CD4-positive, alpha-beta T cell (primary cell): ENCODE data around the gene GLI2. TPM values are rescaled to one million over a fixed set of nuclear protein-coding genes. Genes with fewer than 3 reads are reported as not detected.

ENCODE experiments used
- ATAC-seq: fragments of 200-7000 bp; cut with Tn5 transposase; one replicate; pipeline ENCODE4 v1.10.0; 2022; ENCODE audit warnings: mild to moderate bottlenecking; ENCODE audit not compliant: poor library complexity
- CTCF ChIA-PET: fragments of 350-600 bp; sonication (Branson Sonifier 250); formaldehyde crosslinking; loops from one replicate; lab custom pipeline; 2021; ENCODE audit warnings: antibody characterized with exemption, inconsistent platforms; lab: Charles Lee
- POLR2A ChIA-PET: fragments of 350-600 bp; sonication (Branson Sonifier 250); formaldehyde crosslinking; loops from one replicate; lab custom pipeline; 2021; ENCODE audit warnings: antibody characterized with exemption, inconsistent platforms; lab: Charles Lee
- DNase-seq, 14 experiments: peaks; one replicate each; pipeline ENCODE4 v3.0.0-alpha.2; 2013 to 2020; ENCODE audit warnings: mixed read lengths in 2 of 14
- H3K27ac ChIP-seq, 2 donors: one replicate each; pipeline versions ENCODE4 v1.5.1 to v1.7.0; 2013; ENCODE audit warnings: low read length in 2 of 2, low read depth in 1 of 2, mild to moderate bottlenecking in 1 of 2
- H3K27me3 ChIP-seq, 2 experiments: 1 replicate in 1 of 2; 2 replicates in 1 of 2; pipeline versions ENCODE4 v1.6.1 to v1.7.0; 2013; ENCODE audit warnings: low read length in 2 of 2, control low read depth in 1 of 2, mild to moderate bottlenecking in 1 of 2, moderate library complexity in 1 of 2; ENCODE audit not compliant: insufficient read depth in 2 of 2, control insufficient read depth in 1 of 2
- H3K36me3 ChIP-seq: one replicate; pipeline ENCODE4 v1.6.1; 2013; ENCODE audit warnings: low read length, control low read depth; ENCODE audit not compliant: insufficient read depth
- H3K4me1 ChIP-seq: one replicate; pipeline ENCODE4 v1.6.1; 2013; ENCODE audit warnings: low read length, control low read depth; ENCODE audit not compliant: insufficient read depth
- H3K4me3 ChIP-seq: one replicate; pipeline ENCODE4 v1.5.1; 2013; ENCODE audit warnings: mild to moderate bottlenecking, low read length, moderate library complexity
- H3K9me3 ChIP-seq, 2 experiments: 1 replicate in 1 of 2; 2 replicates in 1 of 2; pipeline versions ENCODE4 v1.6.1 to v1.7.0; 2013; ENCODE audit warnings: low read length in 2 of 2, mild to moderate bottlenecking in 2 of 2, control low read depth in 1 of 2, moderate library complexity in 1 of 2; ENCODE audit not compliant: control insufficient read depth in 1 of 2, insufficient read depth in 1 of 2
- H3K27ac Mint-ChIP-seq: one replicate; pipeline ENCODE4 v1.8.0; 2020; ENCODE audit warnings: mixed read lengths
- H3K27me3 Mint-ChIP-seq: one replicate; pipeline ENCODE4 v1.8.0; 2021; ENCODE audit warnings: mixed read lengths
- H3K36me3 Mint-ChIP-seq: one replicate; pipeline ENCODE4 v1.8.0; 2021; ENCODE audit warnings: low read depth, mixed read lengths
- H3K4me1 Mint-ChIP-seq: one replicate; pipeline ENCODE4 v1.8.0; 2021; ENCODE audit warnings: low read depth, mixed read lengths
- H3K4me3 Mint-ChIP-seq: one replicate; pipeline ENCODE4 v1.8.0; 2020; ENCODE audit warnings: mild to moderate bottlenecking, mixed read lengths
- H3K9me3 Mint-ChIP-seq: one replicate; pipeline ENCODE4 v1.8.0; 2020; ENCODE audit warnings: mixed read lengths
- intact Hi-C, 2 experiments: fragments of 100-400 bp; cut with DNase I in 1 of 2; cut with micrococcal nuclease in 1 of 2; formaldehyde crosslinking; loops; one replicate each; pipeline versions ENCODE4 v1.15.1 to v1.9.0; 2023 to 2025; cut with DNase I, micrococcal nuclease
- total RNA-seq, 174 experiments: library from RNA in 2 of 174; stranded (reverse) in 2 of 174; gene quantifications; one replicate each; pipeline ENCODE4 v1.2.3 and lab custom pipeline; 2021 to 2026
- TF ChIP-seq, protein P1 (sequence below): fragments of 200-600 bp; IDR thresholded peaks from one replicate; pipeline ENCODE4 v1.8.0; 2022; ENCODE audit warnings: antibody characterized with exemption, mild to moderate bottlenecking

Gene GLI2
- total RNA-seq, 2 experiments from 2014 or later = not detected

DNA sequence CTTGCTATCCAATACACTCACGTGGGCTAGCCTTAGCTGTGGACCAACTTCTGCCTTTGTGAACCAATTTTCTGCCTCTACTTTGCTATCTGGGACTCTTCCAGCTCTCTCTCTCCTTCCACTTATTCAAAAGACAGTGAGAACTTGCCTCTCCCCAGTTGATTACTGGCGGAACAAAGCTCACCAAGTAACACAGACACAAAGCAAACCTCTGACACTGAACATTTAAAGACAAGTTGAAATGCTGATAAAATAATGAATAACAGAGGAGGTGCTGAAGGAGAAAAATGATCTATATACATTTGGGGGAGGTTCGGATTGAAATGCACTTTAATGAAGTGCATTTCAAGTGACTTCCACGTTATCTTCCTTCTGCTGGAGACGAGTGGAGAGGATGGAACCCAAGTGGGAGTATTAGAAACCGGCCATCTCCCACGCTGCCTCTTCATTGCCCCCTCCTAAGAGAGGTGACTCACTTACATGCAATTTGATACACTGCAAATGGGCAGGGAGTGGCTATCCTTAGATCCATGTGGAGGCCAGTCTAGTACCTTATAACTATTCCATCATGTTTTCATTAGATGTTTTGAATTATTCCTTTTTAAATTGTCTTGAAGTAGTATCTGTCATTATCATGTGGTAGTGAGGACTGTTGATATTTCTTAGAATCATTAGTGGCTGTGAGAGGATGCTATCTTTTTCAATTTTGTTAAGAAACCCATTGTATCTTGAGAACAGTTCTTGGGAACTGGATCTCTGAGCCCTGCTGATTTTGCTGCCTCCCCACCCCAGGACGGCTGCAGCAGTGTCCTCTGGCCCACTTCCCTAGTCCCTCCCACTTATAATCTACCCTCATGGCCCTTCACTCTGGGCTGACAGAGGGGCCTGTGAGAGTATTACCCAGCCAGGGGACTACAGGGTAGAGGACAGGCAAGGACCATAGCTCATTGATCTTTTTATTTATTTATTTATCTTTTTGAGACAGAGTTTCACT is 6.0 kb upstream of the GLI2 start:
- H3K4me1 ChIP-seq = no peaks in the 10 kb centered on the region
- no peak overlapping the region for H3K4me3 Mint-ChIP-seq
- CTCF ChIA-PET = no interaction called here
- H3K4me1 Mint-ChIP-seq = no peaks in the 10 kb centered on the region
- POLR2A ChIA-PET = no interaction called here
- H3K27ac ChIP-seq = no peak overlapping the region
- no peak overlapping the region for H3K27ac Mint-ChIP-seq
- no peaks in the 10 kb centered on the region for H3K36me3 ChIP-seq
- intact Hi-C loops = no loop called here
- no peaks in the 10 kb centered on the region for H3K36me3 Mint-ChIP-seq
- ATAC-seq = no peak
- peaks cover 0 to 2% of the 10 kb centered on the region in 2 experiments for H3K9me3 ChIP-seq
- DNase-seq = no peak
- H3K9me3 Mint-ChIP-seq = peaks cover 2% of the 10 kb centered on the region
- H3K4me3 ChIP-seq = no peak overlapping the region
- peaks cover 49% of the 10 kb centered on the region for H3K27me3 Mint-ChIP-seq
- H3K27me3 ChIP-seq = peaks cover 6 to 10% of the 10 kb centered on the region in 2 experiments
- TF ChIP-seq, protein P1, sequence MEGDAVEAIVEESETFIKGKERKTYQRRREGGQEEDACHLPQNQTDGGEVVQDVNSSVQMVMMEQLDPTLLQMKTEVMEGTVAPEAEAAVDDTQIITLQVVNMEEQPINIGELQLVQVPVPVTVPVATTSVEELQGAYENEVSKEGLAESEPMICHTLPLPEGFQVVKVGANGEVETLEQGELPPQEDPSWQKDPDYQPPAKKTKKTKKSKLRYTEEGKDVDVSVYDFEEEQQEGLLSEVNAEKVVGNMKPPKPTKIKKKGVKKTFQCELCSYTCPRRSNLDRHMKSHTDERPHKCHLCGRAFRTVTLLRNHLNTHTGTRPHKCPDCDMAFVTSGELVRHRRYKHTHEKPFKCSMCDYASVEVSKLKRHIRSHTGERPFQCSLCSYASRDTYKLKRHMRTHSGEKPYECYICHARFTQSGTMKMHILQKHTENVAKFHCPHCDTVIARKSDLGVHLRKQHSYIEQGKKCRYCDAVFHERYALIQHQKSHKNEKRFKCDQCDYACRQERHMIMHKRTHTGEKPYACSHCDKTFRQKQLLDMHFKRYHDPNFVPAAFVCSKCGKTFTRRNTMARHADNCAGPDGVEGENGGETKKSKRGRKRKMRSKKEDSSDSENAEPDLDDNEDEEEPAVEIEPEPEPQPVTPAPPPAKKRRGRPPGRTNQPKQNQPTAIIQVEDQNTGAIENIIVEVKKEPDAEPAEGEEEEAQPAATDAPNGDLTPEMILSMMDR = no peak

DNA sequence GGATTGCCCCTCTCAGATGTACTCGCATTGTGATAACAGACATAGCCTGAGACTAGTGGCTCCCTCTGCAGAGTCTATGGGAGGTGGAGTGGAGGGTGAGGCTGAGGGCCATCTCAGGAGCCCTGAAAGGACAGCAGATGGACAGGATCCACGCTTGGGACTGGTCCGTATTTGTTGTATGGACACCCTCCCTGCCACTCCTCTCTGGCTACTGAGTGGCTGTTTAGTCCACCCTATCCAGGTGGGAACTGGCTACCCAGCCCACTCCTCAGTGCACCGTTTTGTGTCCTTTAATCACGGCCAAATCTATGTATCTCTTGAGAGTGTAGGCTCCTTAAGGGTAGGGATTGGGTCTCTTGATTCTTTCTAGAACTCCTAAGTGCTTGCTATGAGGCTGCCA is 4.5 kb upstream of the GLI2 start:
- no peak overlapping the region for H3K27ac ChIP-seq
- Mint-ChIP-seq H3K9me3 (peaks cover 2% of the 10 kb centered on the region), H3K27ac (no peak overlapping the region), H3K36me3 (no peaks in the 10 kb centered on the region), H3K27me3 (peaks cover 50% of the 10 kb centered on the region), H3K4me1 (no peaks in the 10 kb centered on the region), H3K4me3 (no peak overlapping the region)
- H3K27me3 ChIP-seq = peaks cover 11 to 22% of the 10 kb centered on the region in 2 experiments
- no peak for DNase-seq
- CTCF ChIA-PET = no interaction called here
- peaks cover 0 to 7% of the 10 kb centered on the region in 2 experiments for H3K9me3 ChIP-seq
- TF ChIP-seq, protein P1 = no peak
- no peaks in the 10 kb centered on the region for H3K36me3 ChIP-seq
- no peaks in the 10 kb centered on the region for H3K4me1 ChIP-seq
- no peak for ATAC-seq
- no peak overlapping the region for H3K4me3 ChIP-seq
- POLR2A ChIA-PET = no interaction called here
- intact Hi-C loops = no loop called here

DNA sequence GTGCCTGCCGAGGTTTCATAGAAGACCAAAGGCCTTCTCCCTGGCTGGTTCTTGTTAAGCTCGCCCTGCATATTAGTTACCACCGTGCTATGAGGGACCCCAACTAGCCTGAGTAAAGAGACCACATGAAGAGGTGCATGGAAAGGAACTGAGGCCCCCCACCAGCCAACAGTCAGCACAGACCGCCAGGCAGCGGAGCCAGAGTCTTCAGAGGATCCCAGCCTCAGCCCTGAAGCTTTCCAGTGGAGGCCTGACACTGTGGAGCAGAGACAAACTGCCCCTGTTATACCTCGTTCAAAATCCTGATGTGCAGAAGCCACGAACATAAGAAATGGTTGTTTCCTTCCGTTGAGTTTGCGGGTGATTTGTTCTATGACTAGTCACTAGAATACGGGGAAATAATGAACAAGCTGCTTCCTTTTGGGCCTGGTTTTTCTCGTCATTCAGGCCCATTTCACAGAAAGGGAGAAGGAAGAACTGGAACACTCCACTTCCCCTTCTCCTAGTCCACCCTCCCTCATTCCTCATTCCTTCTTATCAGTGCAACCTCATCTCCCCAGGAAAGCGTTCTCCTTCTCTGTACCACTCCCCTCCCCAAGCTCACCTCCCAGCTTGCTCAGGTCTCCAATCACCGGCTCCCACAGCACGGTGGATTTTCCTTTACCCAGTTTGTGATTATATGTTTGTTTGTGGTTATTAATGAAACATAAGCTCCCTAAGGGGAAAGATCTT is 3.0 kb upstream of the GLI2 start:
- no peaks in the 10 kb centered on the region for H3K9me3 Mint-ChIP-seq
- CTCF ChIA-PET = no interaction called here
- peaks cover 25 to 37% of the 10 kb centered on the region in 2 experiments for H3K27me3 ChIP-seq
- no peak for ATAC-seq
- intact Hi-C loops = no loop called here
- no peak overlapping the region for H3K4me3 ChIP-seq
- peaks cover 2% of the 10 kb centered on the region for H3K4me1 ChIP-seq
- peaks cover 0 to 18% of the 10 kb centered on the region in 2 experiments for H3K9me3 ChIP-seq
- H3K4me3 Mint-ChIP-seq = no peak overlapping the region
- H3K27me3 Mint-ChIP-seq = peaks cover 64% of the 10 kb centered on the region
- H3K36me3 ChIP-seq = no peaks in the 10 kb centered on the region
- no peak for DNase-seq
- H3K27ac Mint-ChIP-seq = no peak overlapping the region
- H3K36me3 Mint-ChIP-seq = no peaks in the 10 kb centered on the region
- TF ChIP-seq, protein P1 = no peak
- no peaks in the 10 kb centered on the region for H3K4me1 Mint-ChIP-seq
- no peak overlapping the region for H3K27ac ChIP-seq
- POLR2A ChIA-PET = no interaction called here
